Stimulated activated CD8-positive, alpha-beta memory T cell treated with anti-CD3 and anti-CD28 coated beads, Interleukin-15, amount 100 ng/mL, for 1 hour (primary cell): Measurements from ENCODE around the gene ADAMTSL1.

ENCODE experiments used
- DNase-seq: peaks from one replicate; pipeline ENCODE4 v3.0.0-alpha.2; 2020; ENCODE audit warnings: low read depth

ADAMTSL1 gene

DNA sequence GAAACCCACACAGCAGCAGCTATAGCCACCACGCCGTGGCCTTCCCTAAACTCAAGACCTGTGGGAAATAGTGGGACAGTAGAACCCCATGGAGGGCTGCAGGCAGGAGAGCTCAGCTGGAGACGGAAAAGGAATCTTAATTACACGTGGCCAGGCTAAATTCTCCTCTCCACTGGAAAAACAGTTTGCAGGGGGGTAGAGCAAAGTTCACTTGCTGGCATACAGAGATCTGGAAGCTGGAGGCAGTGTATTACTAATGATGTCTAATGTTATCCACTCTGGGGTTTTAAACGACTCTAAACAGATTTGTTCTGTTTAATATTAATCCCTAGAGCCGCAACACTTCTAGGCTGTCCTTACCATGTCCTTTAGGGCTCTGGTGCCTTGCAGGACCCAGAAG is 302.0 kb downstream of the ADAMTSL1 start:
- DNase-seq: no peak

DNA sequence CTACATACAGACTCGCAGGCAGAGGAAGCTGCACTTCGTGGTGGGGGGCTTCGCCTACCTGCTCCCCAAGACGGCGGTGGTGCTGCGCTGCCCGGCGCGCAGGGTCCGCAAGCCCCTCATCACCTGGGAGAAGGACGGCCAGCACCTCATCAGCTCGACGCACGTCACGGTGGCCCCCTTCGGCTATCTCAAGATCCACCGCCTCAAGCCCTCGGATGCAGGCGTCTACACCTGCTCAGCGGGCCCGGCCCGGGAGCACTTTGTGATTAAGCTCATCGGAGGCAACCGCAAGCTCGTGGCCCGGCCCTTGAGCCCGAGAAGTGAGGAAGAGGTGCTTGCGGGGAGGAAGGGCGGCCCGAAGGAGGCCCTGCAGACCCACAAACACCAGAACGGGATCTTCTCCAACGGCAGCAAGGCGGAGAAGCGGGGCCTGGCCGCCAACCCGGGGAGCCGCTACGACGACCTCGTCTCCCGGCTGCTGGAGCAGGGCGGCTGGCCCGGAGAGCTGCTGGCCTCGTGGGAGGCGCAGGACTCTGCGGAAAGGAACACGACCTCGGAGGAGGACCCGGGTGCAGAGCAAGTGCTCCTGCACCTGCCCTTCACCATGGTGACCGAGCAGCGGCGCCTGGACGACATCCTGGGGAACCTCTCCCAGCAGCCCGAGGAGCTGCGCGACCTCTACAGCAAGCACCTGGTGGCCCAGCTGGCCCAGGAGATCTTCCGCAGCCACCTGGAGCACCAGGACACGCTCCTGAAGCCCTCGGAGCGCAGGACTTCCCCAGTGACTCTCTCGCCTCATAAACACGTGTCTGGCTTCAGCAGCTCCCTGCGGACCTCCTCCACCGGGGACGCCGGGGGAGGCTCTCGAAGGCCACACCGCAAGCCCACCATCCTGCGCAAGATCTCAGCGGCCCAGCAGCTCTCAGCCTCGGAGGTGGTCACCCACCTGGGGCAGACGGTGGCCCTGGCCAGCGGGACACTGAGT is 303.2 kb downstream of the ADAMTSL1 start:
- no peak for DNase-seq

DNA sequence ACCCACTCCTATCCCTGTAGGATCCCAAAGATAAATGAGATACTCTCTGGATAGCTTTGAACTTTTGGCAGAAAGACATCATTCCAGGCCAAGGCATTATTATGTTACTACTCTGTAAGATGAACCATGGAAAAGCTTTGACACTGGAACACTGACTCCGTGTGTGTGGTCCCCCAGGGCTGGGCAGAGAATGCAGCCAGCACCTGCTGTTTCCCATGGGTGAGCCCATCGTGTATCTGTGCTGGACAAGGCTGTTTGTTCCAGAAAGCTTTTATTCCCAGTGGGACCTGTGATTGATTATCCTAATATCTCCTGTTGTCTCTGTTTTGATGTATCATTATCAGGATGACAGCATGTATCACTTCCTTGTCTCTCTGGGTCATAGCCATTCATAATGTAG is 304.2 kb downstream of the ADAMTSL1 start:
- DNase-seq: no peak

DNA sequence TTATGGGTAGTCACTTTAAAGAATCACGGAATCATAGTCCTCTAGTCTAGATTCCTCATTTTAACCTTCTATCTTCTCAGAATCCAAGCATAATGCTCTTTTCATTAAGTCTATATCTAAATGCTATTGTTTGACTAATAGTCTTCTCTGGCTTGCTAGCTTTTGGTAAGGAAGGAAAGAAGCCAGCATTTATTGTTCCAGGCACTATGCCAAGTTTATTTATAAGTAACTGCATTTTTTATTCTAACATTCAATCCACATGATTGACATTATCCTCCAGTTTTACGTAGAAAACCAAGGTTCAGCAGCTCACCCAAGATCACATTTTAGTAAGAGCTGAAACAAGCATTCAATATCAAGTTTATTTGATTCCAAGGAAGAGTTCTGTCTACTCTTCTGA is 304.9 kb downstream of the ADAMTSL1 start:
- no peak for DNase-seq

DNA sequence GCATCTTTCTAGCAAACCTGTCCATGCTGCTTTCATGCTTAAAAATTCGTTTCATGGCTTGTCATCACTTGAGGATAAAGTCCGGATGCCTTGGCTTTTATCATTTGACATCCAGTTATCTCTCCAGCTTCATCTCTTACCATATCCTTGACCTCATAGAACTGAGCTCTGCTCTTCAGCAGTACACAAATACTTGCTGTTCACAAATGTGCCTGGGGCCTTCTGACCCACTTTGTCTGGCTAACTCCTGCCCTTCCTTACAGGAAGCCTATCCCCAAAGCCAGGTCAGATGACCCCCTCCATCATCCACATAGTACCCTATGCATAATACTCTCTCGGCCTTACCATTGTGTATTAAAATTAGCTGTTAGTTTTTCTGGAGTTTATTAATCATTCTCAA is 310.0 kb downstream of the ADAMTSL1 start:
- no peak for DNase-seq

DNA sequence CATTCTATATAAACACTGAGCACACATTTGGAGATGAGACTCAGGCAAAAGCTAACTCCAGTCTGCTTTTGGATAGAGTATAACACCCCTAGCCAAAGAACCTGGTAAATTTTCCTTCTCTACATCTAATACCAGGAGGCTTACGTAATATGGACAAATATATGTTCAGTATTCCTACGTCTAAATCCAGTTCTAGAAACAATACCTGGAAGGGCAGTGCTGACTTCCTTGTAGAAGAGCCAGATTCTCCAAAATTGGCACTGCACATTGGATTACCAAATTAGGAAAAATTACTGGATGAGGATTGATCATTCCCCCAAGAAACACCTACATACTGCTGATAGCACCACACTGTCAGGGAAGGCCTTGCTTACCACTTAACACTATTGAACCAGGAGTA is 311.7 kb downstream of the ADAMTSL1 start:
- no peak for DNase-seq

- no peak for DNase-seq
These were observed 312.2 kb downstream of the ADAMTSL1 start for GRCh38 chr9:18786196-18786595.

DNA sequence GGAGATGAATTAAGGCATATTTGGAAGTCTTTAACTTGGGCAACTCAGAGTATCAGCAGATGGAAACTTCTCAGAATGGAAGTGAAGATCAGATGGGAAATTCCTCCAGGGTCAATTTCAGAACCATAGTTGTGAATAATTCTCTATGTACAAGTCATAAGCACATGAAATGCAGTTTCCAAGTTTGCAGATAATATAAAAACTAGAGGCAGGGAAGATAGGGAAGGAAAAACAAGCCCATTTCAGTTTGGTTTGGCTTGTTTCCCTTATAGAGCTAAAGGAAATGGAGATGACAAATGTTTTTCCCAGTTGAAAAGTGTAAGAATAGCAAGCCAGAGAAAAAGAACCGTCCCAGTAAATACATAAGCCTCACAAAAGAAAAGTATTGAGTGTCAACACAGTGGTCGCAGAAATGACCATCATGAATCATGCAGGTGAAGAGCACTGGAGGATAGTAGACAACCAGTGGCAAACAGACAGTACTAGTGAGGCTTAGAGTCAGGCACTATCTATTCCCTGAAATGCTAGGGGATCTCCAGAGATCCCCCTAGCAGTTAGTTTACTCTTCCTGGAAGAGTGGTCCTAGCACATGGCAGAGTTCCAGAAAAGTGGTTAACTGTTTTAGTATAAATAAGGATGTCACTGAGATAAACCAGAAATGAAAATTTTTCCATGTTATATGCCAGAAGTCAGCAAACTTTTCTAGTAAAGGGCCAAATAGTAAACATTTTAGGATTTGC is 313.1 kb downstream of the ADAMTSL1 start:
- no peak for DNase-seq

DNA sequence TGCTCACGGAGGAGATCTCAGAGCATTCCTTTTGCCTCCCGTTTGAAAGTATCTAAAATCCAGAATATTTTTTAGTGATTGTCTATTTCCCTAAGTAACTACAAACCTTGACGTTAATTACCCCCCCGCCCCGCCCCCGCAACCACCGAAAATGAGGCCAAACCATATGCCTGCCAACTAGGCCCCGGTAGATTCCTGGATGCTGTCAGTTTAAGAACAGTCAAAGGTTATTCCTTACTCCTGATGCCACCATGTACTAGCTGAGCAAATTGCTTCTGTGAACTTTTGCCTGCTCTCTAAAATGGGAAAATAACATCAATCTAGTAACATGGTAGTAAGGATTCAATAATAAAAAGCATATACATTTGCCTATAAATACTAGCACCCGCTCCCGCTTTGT is 314.3 kb downstream of the ADAMTSL1 start:
- no peak for DNase-seq

DNA sequence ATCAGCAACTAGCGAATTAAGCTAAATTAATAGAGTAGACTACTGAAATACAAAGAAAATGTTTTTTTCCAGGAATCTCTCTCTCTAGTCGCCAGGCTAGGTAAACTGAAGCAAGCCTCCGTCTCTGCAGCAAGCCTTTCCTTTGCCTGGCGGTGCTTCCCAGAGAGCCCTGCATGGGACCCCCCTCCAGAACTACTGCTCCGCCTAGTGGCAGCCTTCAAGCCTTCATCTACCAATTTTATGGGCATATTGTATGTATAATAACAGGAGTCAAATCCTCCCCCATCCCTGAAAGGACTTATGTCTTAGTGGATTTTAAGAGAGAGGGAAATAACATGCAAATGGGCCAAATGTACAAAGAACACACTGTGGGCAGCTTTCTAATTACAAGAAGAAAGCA is 317.1 kb downstream of the ADAMTSL1 start:
- DNase-seq: no peak

DNA sequence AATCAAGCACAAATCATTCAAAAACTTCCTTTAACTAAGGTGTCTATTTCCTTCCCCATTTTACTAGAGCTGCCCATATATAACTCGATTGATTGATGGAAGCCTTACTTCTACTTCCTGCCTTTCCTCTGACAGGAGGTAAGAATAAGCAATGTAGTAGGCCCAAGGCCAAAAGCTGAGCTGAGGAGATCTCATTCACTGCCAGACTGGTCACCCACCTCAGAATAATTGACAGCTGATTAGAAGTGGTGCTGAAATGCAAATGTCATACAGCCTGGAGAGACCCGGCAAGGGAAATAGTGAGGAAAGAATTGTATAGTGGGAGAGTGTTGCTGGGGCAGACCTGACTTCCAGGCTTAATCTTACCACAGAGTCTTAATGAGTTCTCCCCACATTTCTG is 319.2 kb downstream of the ADAMTSL1 start:
- no peak for DNase-seq

DNA sequence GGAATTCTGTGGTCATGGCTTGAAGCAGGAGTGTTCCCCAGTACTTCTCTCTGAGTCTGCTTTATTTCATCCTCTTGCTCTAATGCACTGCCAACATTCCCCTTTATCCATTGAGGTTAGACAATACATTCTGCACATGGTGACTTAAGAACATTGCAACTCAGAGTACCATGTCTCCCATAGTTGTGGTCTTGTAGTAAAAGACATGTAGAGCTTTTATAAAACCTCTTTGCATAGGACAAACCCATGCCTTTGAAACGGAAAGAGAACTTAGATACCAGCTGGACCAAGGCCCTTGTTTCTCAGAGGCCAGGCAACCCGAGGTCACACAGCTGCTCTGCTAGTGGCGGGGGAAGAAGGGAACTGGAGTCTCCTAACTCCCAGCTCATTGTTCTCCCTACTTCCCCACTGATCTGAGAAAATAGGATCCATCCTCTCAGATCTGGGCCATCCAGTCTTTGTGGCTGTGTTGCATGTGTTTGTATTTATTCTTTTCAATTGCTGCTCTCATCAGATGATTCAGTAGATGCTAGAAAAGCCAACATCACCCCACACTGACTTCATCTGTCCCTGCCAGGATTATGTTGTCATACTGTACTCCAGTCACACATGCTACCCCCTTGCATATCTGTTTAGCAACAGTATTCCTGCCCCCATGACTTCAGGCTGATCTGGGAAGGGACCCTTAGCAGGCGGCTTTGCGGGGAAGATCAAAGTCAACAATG is 322.2 kb downstream of the ADAMTSL1 start:
- no peak for DNase-seq

- no peak for DNase-seq
These were observed 322.8 kb downstream of the ADAMTSL1 start for GRCh38 chr9:18796696-18797270.

DNA sequence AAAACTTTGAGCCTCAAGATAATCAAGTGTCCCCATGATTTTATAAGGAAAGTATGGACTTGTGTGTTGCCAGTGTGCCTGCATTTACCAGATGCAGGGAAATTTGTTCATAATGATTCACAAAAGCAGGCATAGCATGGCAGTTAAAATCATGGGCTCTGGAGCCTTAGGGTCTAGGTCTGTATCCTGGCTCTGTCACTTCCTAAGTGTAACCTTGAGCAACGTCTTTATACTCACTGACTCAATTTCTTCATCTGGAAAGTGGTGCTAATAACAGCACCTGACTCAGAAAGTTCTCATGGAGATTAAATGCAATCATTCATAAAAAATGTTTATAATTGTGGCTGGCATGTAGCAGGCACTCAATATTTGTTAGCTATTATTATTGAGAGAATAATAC is 324.2 kb downstream of the ADAMTSL1 start:
- no peak for DNase-seq

DNA sequence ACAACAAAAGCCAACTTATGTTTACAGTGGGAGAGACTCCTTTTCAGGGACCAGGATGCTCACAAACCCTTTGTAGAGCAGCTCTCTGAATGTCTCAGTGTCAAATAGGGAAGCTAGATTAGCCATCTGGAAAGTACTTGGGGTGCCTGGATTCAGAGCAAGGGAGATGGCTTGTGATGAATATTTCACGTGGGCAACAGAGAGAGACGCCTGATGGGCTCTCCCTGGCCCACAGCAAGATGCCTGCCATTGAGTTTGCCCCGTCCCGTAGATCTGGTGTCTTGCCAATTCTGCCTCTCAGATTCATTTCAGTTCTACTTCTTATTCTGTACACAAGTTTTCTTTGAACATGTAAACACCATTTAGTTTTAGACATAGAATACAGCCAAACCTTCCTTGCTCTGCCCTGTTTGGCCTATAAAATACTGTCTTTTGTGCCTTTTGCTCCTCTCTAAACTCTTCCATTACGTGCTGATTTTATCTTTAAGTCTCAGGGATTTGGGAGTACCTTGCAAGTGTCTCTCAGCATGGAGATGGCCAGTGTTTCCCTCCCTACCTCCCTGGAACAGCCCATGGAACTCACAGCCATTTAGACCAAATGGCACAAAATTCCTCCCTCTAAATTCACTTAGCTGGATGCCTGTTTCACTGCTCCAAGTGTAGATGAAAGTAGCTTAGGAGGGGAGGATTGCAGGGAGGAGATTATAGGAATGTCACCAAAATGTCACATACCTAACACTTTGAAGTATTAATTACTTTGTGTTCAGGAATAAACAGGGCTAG is 324.7 kb downstream of the ADAMTSL1 start:
- no peak for DNase-seq

DNA sequence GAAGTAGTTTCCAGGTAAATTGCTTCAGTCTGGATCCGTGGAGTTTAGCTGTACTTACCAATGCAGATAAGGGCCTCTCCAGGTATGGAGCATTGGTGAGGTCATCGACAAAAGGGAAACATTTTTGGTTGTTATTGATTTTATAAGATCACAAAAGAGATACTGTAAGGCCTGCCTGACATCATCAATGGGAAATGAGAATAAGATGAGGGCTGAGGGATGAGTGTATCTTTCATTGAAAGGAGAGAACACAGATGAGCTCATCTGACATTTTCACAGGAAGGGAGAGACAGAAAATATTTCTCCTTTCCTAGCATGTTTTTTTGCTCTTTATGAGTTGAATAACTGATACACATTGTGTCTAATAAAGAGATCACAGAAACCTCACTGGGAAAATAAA is 325.5 kb downstream of the ADAMTSL1 start:
- DNase-seq: no peak

GRCh38 chr9:18800579-18800978 is 326.6 kb downstream of the ADAMTSL1 start:
- no peak for DNase-seq

DNA sequence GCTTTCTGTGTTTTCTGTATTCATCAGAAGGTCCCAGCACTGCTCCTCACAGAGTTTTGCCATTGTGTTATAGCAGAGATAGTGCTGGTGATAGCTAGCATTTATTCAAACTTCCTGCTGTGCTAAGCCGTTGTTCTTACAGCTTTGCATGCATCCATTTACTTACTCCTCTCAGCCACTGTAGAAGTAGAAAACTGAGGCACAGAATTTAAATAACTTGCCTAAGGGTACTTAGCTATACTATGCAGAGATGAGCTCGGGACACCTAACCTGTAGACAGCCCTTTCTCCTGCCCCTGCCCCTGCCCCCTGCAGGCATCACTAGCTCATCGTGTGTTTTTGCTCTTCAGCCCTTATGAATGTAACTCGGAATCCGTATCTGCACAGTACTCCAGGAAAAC is 331.4 kb downstream of the ADAMTSL1 start:
- DNase-seq: no peak

DNA sequence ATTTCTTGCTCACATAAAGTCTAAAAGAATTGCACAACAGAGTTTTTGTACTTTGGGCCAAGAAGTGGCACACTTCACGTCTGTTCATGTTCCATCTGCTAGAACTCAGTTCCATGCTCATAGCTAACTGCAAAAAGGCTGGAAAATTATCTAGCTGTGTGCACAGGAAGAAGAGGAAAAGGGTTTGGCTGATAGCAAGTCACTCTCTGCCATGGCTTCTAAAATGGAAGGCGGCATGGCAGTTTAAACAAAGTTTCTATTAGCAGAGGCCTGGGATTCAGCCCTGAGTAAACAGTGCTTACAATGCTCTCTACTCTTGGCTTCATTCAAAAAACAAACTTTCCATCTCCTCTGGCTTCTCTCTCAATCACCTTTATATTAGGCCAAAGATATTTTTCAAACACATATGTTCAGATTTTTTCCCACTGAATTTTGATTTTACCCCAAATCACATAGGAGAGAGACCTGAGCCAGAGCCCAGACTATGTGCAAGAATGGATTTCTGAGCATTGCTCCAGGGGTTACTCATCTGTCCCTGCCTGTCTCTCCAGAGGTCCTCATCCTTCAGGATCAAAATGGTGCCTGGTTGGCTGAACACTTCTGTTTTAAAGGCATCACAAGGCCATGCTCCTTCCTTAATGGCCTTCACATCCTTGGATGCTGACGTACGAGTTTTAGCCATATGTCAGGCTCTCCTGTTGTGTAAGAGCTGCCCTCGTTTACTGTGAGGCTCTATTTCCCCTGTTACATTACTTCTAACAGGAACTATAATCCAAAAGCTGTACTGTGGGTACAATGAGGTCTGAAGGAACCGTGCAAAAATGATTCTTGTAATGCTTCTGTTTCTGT is 332.5 kb downstream of the ADAMTSL1 start:
- DNase-seq: no peak

DNA sequence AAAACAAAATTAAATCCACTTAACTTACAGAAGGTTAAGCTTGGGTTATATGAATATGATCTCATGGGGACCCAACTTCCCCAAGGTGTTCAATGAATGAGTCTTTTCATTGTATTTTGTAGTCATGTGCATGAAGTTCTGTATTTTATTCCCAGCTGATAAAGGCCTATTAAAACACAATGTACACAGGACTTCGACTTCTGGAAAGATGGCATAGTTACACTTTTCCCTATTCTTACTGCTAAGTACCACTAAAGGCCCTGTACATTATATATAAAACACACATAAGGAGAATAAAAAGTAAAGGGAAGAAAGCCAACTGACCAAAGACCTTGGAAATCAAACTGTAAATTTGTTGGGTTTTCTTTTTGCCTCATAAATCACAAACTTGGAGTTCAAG is 336.6 kb downstream of the ADAMTSL1 start:
- no peak for DNase-seq

DNA sequence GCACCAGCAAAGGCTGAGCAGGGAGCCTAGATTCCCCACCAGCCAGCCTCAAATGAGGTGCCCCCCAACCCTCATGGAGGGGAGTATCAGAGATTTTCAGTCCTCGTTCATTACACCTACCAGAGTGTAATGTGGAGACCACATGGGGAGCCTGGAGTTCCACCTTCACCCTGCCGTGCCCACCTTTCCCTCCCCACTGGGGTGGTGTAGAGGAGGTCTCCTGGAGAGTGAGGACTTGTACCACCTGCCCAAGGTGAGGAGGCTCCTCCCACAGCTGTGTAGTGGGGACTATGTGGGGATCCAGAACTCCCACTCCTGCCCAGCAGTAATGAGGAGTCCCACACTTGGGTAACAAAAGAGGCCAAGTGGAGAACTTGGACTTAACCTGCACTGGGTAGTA is 337.2 kb downstream of the ADAMTSL1 start:
- no peak for DNase-seq
